ELR (cell line): Measurements from ENCODE around the gene PTPRN2.
A peak's percentile ranks its signal among the peaks of the same experiment; 100 is the strongest.

Source experiments
- DNase-seq: peaks from one replicate; pipeline ENCODE4 v3.0.0-alpha.2; 2015; ENCODE audit warnings: low read depth

Gene PTPRN2

GRCh38 chr7:158576050-158576762 lies 11.4 kb downstream of the PTPRN2 start:
- no peak for DNase-seq

- DNase-seq: no peak
Measured at GRCh38 chr7:158574308-158575036, 13.2 kb downstream of the PTPRN2 start.

- no peak for DNase-seq
Measured at GRCh38 chr7:158573310-158573709, 14.3 kb downstream of the PTPRN2 start.

- DNase-seq: peak; percentile 6
Measured at GRCh38 chr7:158572000-158572828, 15.4 kb downstream of the PTPRN2 start.

- DNase-seq: no peak
Measured at GRCh38 chr7:158570449-158571170, 17.0 kb downstream of the PTPRN2 start.

GRCh38 chr7:158569858-158570323 lies 17.7 kb downstream of the PTPRN2 start:
- DNase-seq: no peak

GRCh38 chr7:158568974-158569857 lies 18.4 kb downstream of the PTPRN2 start:
- no peak for DNase-seq

GRCh38 chr7:158567153-158567603 lies 20.4 kb downstream of the PTPRN2 start:
- no peak for DNase-seq

- no peak for DNase-seq
Measured at GRCh38 chr7:158564663-158565035, 23.0 kb downstream of the PTPRN2 start.

GRCh38 chr7:158563911-158564662 lies 23.5 kb downstream of the PTPRN2 start:
- DNase-seq: no peak

- DNase-seq: no peak
Measured at GRCh38 chr7:158563051-158563450, 24.6 kb downstream of the PTPRN2 start.

- no peak for DNase-seq
Measured at GRCh38 chr7:158562517-158562916, 25.1 kb downstream of the PTPRN2 start.

GRCh38 chr7:158561659-158562058 lies 26.0 kb downstream of the PTPRN2 start:
- DNase-seq: no peak

GRCh38 chr7:158560386-158560785 lies 27.2 kb downstream of the PTPRN2 start:
- DNase-seq: no peak

GRCh38 chr7:158559356-158559755 lies 28.3 kb downstream of the PTPRN2 start:
- DNase-seq: no peak

- no peak for DNase-seq
Measured at GRCh38 chr7:158558816-158559215, 28.8 kb downstream of the PTPRN2 start.

GRCh38 chr7:158557441-158557755 lies 30.2 kb downstream of the PTPRN2 start:
- no peak for DNase-seq

- no peak for DNase-seq
Measured at GRCh38 chr7:158556721-158557440, 30.7 kb downstream of the PTPRN2 start.

GRCh38 chr7:158555034-158555520 lies 32.5 kb downstream of the PTPRN2 start:
- no peak for DNase-seq
